AG08396 (cell line): ENCODE data around the gene SUSD6.

ENCODE experiments used
- DNase-seq: peaks from one replicate; pipeline ENCODE4 v3.0.0; 2012; ENCODE audit warnings: low spot score, mixed read lengths

The SUSD6 gene

DNA sequence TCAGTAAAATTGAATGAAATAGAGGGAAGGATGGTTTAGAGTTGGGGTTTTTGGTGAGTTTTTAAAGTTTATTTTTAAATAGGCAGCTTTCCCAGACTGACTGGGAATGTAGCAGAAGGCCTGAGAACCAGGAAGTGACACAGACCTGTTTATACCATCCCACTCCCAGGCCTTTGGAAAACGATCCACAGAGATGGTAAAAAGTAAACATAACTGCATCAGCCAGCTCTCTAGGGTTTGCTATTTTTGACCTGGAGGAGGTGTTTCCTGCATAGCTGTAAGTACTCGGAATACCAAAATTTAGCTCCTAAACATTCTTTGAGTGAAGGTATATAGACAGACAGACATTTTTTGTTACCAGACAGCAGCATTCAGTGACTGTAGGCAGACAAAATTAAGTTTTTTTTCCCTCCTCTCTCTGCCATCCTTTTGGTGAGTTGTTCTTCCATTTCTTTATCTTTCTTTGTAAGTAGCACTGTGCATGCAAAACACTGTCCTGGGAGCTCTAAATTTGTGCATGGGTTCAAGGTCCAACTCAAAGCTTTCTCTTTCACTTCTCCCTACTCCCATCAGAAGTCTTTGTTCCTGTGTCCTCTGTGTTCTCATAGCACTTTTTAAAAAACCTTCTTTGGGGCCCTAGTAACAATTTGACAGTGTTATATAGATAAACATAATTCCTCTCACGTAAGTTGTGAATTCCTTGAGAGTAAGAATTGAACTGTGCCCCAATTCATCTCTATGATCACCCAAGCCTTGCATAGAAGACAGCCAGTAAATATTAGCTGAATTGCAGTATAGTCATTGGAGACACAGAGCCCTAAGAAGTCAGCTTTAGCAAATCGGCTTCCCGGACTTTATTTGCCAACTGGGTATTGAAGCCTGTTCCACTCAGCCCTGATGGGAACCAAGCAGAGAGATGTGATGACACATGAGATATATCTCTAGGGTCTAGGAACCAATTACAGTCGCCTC lies 37.4 kb downstream of the SUSD6 start:
- peak; percentile 57 for DNase-seq

DNA sequence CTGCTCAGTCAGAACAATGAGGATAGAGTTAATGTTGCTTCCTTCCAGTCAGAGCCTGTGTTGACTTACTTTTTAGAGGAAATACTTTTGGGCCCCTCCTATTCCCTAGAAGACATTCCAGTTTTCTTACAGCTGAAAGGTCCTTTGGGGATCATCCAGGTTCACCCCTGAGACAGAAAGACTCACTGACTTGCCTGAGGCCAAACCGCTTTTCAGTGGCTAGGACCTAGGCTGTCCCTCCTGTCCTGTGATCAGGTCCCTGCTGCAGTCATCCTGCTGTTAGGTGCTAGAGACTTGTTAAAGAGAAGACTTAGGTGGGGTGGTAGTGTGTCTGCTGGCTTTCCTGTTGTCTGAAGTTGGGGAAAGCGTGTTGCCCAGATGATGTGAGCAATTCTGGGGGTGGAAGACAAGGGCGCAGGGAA lies 39.6 kb downstream of the SUSD6 start:
- no peak for DNase-seq

DNA sequence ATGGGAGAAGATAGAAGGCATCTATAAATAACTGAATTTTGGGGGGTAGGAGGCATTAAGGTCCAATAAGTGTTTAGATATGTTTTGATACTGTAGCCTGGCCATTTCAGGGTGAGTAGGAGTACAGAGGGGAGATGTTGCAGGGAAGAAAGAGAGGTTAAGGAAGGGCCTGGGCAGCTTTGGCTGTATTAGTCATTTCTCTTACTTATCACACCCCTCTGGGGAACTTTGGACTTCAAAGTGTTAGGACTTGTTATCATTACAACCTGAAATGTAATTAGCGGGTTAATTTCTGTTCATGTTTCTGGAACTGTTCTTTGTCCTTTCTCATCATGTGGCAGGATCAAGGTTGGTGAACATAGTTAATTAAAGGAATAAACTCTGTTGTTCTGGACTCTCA lies 40.3 kb downstream of the SUSD6 start:
- DNase-seq, result no peak

DNA sequence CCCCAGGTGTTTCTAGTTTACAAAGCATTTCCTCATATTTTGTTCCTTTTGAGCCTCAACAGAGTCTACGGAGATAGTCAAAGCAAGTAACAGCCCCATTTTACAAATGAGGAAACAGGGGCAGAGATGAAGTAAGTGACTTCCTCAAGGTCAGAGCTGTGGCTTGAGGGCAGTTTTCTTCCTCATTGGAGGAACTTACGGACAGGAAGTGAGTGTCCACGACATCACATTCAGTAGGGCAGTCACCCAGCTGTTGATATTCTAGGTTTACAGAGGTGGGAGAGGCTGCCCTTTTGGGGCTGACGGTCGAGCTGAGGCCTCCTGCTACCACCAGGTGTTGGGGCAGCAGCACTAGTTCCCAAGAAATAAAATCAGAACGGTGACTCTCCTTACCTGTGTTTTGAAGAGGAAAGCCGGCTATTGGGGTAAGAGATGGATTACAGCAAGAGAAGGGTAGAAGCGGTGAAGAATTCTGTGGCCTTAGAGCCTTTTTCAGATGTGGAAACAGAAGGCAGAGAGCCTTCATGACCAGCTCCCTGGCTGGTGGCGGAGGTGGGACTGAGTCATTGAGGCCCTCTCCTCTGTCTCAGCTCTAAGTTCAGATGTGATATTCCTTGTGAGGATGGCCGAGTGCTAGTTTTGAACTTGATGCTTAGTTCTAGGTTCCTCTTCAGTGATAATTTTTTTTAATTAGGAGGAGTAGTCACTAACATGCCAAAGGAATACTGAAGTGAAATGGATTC lies 41.7 kb downstream of the SUSD6 start:
- no peak for DNase-seq

DNA sequence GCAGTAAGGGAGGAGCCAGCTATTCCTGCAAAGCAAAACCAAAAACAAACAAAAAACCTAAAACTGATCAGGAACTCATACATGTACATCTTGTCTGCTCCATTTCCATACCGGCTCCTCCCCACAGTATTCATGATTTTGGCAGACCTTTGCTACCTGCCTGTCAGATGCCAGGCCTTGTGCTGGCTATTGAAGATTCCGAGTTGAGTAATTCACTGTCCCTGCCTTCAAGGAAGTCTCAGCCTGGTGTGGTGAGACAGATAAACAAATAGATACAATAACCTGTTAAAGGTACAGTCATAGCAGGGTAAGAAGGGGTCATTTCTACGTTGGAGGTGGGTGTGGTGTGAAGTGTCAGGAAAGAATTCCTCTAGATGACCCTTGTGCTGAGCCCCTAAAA lies 42.7 kb downstream of the SUSD6 start:
- no peak for DNase-seq

DNA sequence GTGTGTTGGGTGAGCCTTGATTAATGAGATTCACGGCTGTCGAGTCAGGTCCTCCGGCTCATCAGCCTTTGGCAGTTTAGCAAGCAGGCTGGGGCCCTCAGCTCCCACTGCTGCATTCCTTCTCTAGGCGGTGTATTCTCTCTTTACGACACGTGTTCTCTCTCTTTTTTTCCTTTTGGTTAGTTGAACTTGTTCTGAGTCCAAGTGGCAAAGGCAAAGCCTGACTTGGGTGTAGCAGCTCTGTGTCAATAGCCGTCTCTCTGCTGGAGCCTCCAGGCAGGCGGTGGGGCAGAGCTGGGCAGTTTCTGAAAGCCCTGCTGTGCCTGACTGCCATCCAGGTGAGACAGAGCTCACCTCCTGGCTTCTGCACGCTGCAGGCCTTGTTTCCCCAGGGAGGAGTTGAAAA lies 46.6 kb downstream of the SUSD6 start:
- DNase-seq, result no peak

DNA sequence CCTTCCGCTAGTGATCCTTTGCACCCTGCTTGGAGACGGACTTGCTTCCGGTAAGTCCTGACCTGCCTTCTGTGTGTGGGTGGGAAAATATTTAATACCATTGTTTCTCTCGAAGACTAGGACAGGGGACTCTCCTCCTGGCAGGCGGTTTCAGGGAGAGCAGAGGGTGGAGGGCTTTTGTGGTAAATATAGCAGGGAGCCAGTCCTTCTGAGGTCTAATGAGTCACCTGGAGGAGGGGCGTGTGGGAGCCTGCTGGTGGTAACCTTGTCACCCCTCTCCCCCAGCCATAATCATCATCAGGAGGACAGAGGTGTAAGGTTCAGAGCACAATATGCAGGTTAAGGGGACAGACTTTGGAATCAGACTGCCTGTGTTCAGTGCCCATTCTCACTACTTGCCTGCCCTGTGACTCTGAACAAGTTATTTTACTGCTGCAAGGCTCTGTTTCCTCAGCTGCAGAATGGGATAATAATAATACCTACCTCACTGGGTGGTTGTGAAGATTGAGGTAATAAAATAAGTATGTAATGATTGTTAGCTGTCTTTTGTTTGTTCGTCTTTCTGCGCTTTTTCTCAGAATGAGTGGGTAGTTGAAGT lies 47.4 kb downstream of the SUSD6 start:
- no peak for DNase-seq

DNA sequence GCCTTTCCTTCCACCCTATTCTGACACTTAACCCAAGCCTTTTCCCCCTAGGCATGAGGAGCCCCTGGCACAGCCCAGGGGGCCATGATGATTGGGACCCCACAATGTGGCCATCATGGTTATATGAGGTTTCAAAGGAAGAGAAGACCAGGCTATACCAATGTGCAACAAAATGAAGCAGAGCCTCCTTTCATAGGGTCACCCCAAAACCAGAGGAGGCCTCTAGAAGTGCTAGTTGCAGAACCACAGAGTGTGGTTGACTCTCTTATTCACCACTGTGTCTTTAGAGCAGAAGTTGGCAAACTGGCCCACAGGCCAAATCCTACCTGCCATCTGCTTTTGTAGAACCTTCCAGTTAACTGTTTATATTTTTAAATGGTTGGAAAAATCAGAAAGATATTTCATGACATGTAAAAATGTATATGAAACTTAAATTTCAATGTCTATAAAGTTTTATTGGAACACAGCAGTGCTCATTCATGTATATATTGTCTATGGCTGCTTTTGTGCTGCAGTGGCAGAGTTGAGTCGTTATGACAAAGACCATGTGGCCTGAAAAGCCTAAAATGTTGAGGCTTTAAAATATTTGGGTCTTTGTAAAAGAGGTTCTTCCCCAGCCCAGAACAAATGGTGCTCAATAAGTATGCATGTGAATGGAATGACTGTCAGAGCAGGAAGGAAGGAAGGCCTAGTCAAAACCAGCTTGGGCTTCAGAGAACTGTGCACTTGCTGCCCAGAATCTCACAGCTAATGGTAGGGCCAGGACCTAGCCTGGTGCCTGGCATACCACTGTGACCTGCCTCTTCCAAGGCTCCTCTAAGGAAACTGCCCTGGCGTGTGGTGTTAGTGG lies 49.2 kb downstream of the SUSD6 start:
- DNase-seq, result no peak

DNA sequence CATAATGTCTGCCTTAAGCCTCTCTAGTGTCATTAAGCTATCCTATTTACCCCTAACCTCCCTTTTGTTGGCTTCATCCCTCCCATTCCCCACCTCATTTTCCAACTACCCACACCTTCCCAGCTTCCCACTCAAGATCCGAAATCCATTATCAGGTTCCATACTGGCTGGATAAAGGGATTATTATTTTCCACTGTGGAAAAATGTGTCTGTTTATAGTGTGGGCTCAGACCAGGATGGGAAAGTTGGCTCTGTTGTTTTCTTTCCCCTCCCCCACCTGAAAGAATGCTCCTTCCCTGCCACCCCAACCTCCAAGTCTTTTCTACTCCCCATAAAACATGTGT lies 49.8 kb downstream of the SUSD6 start:
- no peak for DNase-seq

DNA sequence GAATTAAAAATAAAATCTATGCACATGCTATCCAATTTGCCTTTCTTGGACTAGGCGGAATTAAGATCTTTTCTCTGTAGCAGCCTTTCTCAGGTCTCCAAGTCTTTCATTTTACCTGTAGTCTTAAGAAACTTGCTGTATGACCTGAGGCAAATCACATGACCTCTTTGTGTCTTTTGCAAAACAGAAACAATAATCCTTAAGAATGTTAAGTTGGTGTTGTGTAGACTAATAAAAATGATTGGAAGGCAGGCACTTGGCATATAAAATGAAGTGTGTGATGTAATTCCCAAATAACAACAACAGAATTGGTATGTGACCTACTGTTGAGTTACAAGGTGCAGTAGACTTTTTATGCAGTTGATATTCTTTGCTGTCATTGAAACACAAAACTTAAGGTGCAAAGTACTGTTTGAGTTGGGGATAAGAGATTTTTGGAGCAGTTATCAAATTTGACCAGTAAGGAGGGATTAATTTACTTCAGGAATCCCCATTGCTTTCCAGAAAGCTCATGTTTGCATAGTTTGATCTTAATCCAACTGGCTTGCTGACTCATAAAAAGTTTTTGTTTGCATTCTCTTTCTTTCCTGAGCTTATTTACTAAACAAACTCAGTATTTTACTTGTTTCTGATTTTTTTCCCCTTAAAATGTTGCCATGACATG lies 51.4 kb downstream of the SUSD6 start:
- DNase-seq, result no peak

DNA sequence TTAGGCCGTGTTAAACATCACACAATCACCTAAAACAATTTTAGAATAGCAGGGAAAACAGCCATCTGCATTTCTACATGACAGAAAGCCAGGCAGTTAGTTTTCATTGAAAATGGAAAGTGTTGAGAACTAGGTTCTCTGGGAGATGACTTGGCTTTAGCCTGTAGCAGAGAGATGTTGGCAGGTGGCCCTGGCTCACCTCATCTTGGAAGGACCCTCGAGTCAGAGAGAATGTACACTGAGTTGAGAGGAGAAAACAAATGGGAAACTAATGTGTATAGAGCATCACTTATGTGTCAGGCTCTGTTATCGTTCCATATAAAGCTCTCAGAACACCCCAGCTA lies 51.9 kb downstream of the SUSD6 start:
- no peak for DNase-seq

DNA sequence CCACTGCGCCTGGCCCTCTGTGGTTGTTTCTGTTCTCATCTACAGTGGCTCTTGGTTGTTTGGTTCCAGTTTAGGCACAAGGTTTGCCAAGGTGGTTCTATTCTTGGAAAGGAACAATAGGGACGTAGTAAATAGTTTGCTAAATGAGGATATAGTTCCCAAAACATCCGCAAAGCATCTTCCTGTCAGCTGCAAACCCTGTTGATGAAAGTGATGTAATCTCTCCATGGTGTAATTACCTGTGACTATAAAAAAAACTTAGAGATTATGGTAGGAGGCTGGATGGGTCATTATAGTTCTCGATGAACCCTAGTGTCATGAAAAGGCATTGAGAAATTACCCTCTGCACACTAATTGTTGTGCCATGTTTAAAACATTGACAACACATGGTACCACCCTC lies 52.9 kb downstream of the SUSD6 start:
- DNase-seq, result no peak

DNA sequence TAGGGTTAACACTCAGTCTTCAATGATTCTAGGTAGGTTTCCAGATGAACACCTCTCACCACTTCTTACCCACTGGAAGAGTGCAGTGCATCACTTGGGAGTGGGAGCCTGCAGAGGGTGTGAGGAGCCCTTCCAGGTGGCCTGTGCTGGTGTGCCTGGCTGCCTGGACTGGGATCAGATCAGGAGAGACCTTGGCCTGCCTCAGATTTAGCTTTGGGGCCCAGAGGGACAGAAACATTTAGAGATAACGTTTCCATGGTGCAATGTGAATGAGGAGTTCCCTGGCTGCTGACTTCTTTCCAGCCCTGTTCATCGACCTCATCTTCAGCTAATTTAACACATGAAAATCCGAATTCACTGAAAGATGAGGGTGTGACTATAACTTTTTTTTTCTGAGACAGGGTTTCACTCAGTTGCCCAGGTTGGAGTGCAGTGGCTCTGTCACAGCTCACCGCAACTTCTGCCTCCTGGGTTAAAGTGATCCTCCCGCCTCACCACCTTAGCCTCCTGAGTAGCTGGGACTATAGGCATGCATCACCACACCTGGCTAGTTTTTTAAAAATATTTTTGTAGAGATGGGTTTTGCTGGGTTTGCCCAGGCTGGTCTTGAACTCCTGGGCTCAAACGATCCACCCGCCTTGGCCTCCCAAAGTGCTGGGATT lies 53.6 kb downstream of the SUSD6 start:
- DNase-seq, result no peak

DNA sequence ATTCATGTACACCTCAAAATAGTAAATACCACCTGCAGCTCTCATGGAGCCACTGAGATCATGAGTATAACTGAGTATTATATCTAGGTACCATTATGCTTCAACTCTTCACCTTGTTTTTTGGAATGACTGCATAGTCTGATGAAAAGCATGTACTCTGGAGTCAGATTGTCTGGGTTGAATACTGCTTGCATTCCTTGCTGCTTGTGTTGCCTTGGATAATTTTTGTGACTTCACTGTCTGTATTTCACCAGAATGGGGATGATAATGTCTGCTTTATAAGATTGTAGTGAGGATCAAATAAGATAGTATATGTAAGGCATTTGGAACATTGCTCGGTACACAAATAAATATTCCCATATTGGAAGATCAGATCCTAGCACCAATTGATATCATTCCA lies 54.2 kb downstream of the SUSD6 start:
- no peak for DNase-seq

DNA sequence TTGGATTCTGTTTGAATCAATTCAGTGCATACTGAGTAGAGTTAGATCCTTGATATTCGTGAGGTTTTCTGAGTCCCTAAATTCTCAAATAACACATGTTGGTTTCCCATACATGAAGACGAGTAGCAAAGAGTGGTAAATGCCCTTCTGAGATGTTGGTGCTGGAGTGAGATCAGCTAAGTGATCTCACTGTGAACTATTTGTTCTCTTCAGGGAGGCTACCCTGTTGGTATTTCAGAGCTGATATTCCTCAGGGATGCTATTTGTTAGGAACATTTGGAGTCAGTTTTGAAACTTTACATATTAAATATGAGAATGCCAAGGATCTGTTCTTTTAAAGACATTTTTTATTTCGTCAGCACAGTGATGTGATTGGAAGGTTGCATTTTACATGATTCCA lies 54.7 kb downstream of the SUSD6 start:
- no peak for DNase-seq

DNA sequence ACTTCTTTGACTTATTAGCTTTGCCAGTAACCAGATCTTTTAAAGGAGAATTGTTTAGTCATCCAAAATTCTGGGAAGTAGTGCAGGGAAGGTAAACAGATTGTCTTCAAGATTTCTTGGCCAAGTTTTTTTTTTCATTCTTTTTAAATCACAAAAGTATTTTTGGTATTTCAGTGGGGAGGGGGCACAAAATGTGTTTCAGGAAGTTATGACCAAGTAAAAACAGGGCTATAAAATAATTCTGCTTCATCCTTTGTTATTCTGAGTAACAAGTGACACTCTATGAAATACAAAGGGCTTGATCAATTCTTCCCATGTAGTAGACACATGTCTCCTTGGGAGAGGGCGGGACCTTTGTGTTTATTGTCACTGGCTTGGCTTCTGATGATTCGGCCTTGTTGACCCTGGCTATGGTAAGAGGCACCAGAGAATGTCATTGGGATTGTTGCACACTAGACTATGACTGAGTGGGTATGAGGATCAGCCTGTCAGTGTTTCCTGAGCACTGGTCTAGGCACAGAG lies 55.4 kb downstream of the SUSD6 start:
- DNase-seq, result peak; percentile 36

DNA sequence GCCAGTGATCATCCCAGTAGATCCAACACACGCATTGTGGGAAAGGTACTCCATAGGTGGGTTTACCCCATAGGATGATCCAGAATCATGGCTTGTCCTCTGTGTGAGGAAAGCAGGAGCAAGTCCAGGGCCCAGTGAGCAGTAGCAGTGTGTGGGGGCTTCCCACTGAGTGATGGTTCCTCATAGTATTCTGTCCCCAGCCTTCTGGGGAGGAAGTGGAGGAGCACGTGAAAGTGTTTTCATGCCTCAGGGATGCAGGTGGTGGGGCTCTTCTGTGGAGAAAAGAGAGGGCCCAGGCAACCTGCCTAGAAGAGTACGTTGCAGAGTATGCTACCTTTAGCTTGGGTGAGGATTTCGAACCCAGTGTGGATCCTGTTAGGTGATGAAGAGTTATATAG lies 56.5 kb downstream of the SUSD6 start:
- DNase-seq, result no peak

DNA sequence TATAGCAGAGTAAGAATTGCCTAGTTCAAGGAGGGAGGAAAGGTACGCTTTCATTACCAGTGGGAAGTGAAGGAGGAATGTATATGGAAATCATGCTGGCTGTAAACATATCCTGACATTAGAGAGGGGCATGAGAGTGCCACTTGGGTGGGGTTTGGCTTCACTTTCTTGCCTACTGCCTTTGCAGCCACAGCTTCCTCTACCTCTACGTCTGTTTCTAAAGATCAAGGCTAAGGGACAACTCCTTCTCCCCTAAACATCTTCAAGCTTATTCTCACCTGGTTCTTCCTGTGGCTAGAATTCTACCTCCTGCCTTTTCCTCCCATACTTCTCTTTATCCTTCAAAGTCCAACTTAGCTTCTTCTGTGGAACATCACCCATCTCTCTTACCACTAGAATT lies 58.0 kb downstream of the SUSD6 start:
- DNase-seq, result no peak

DNA sequence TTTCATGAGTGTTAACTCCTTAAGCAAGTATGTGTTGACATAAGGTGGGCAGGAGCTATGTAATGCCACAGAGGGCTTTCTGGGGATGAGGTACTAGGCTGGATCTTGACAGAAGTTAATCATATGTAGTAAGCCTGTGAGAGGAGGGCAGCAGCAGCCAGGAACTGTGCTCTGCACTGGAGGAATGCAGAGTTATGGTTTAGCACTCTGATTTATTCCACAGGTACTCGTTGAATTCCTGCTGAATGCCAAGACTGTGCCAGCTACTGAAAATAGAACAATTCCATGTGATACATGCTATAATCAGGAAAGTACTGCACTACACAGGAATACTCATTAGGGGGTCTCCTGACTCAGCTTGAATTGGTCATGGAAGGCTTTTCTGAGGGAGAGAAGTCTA lies 58.7 kb downstream of the SUSD6 start:
- DNase-seq, result no peak

DNA sequence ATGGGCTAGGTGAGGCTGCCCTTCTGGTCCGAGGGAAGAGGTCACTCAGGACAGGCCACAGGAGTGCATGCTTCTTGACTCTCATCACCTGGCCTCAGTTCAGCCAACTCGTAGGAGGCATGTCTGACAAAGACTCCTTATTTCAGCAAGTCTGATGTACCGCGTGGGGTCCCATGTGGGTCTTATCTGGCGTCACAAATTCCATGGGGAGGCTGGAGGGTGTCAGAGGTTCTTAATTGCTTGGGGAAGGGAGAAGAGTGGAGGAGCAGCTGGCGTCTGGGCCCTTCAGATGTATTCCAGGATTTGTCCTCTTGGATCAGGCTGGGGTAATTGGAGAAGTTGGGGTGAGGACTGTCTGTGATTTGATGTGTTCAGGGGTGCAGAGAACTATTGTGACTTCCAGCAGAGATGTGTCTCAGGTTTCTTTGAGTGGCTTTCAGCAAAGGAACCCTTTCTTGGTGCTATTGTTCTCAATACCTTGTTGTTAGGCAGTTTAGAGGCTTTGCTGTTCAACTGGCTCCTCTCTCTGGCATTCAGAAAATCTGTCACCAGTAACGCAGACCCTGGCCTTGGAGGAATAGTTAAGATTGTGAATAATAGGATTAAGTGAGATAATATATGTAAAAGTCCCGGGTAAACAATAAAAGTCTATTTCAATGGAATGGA lies 60.1 kb downstream of the SUSD6 start:
- DNase-seq, result no peak
